Fibroblast of lung (primary cell): ENCODE data around the gene CAMK1G. TPM values are rescaled to one million over a fixed set of nuclear protein-coding genes. Genes with fewer than 3 reads are reported as not detected.

Experiments used
- DNase-seq, 2 donors: peaks; one replicate each; pipeline versions ENCODE4 v3.0.0 to v3.0.0-alpha.2; 2010; ENCODE audit warnings: low read depth in 2 of 2
- H2AFZ ChIP-seq: 2 replicates; pipeline ENCODE4 v1.5.1; 2012; ENCODE audit warnings: low read length, control low read depth, inconsistent platforms
- H3K27ac ChIP-seq: 2 replicates; pipeline ENCODE4 v1.5.1; 2011; ENCODE audit warnings: low read length, control low read depth; ENCODE audit not compliant: insufficient read depth
- H3K27me3 ChIP-seq: 2 replicates; pipeline ENCODE4 v1.5.1; 2011; ENCODE audit warnings: mild to moderate bottlenecking, low read length; ENCODE audit not compliant: control insufficient read depth, insufficient read depth
- H3K36me3 ChIP-seq: 2 replicates; pipeline ENCODE4 v1.5.1; 2011; ENCODE audit warnings: low read length; ENCODE audit not compliant: control insufficient read depth, insufficient read depth
- H3K4me1 ChIP-seq: 2 replicates; pipeline ENCODE4 v1.5.1; 2011; ENCODE audit warnings: low read length; ENCODE audit not compliant: control insufficient read depth, insufficient read depth; ENCODE audit errors: extremely low read depth
- H3K4me2 ChIP-seq: 2 replicates; pipeline ENCODE4 v1.5.1; 2011; ENCODE audit warnings: low read length, control low read depth; ENCODE audit not compliant: insufficient read depth; ENCODE audit errors: extremely low read depth
- H3K4me3 ChIP-seq, 4 experiments: fragments of 200-600 bp in 1 of 4; sonication (generic) in 1 of 4; replicated peaks in 1 of 4; 2 replicates each; pipeline ENCODE4 v1.5.1; 2011 to 2016; ENCODE audit warnings: low read length in 4 of 4, low read depth in 3 of 4, mild to moderate bottlenecking in 3 of 4, control low read depth in 2 of 4, inconsistent platforms in 1 of 4, mixed read lengths in 1 of 4; ENCODE audit not compliant: insufficient read depth in 1 of 4; ENCODE audit errors: control extremely low read depth in 1 of 4
- H3K79me2 ChIP-seq: 2 replicates; pipeline ENCODE4 v1.5.1; 2012; ENCODE audit warnings: mild to moderate bottlenecking, low read length, inconsistent platforms; ENCODE audit not compliant: control insufficient read depth, insufficient read depth
- H3K9ac ChIP-seq: 2 replicates; pipeline ENCODE4 v1.5.1; 2011; ENCODE audit warnings: mild to moderate bottlenecking, low read length, control low read depth; ENCODE audit not compliant: insufficient read depth
- H3K9me3 ChIP-seq: 2 replicates; pipeline ENCODE4 v1.5.1; 2012; ENCODE audit warnings: low read depth, low read length; ENCODE audit not compliant: control insufficient read depth, insufficient read depth
- H4K20me1 ChIP-seq: 2 replicates; pipeline ENCODE4 v1.5.1; 2011; ENCODE audit warnings: low read length; ENCODE audit not compliant: control insufficient read depth, insufficient read depth; ENCODE audit errors: extremely low read depth
- CTCF ChIP-seq, 2 donors: IDR thresholded peaks in 1 of 2; conservative IDR thresholded peaks in 1 of 2; 1 replicate in 1 of 2; 2 replicates in 1 of 2; pipeline ENCODE4 v1.5.1; 2011 to 2012; ENCODE audit warnings: low read length in 2 of 2, control low read depth in 1 of 2, inconsistent platforms in 1 of 2, low read depth in 1 of 2, mild to moderate bottlenecking in 1 of 2
- EZH2 ChIP-seq: IDR thresholded peaks from 2 replicates; pipeline ENCODE4 v1.5.1; 2012; ENCODE audit warnings: low read length, control low read depth, mild to moderate bottlenecking; ENCODE audit errors: missing control alignments
- polyA plus RNA-seq, 2 donors: library from polyadenylated mRNA; depleted of rRNA in 1 of 2; stranded (reverse) in 1 of 2; unstranded in 1 of 2; fragments of >200 nt; gene quantifications; 2 replicates each; pipeline ENCODE4 v1.2.1, GENCODE V29; 2011 to 2012; ENCODE audit warnings: missing spikeins in 1 of 2
- total RNA-seq: library from RNA; depleted of rRNA; stranded (reverse); fragments of >200 nt; gene quantifications from 2 replicates; pipeline ENCODE4 v1.2.1, GENCODE V29; 2014

The CAMK1G gene
- total and polyA plus RNA-seq, 2 donors (not counting 1 experiment from before 2014, with no cell fraction given): 0.96 to 1.7 TPM

- DNase-seq: no peak
- Histone ChIP-seq H3K9ac (no peak overlapping the region), H3K79me2 (no peaks in the 10 kb centered on the region), H3K27ac (no peak overlapping the region), H3K4me1 (peaks cover 2% of the 10 kb centered on the region), H2AFZ (no peak overlapping the region), H3K4me2 (peak overlapping the region; percentile 79), H3K36me3 (no peaks in the 10 kb centered on the region), H3K4me3 (no peak overlapping the region), H3K9me3 (no peaks in the 10 kb centered on the region), H4K20me1 (no peaks in the 10 kb centered on the region), H3K27me3 (no peaks in the 10 kb centered on the region)
- no peak for TF ChIP-seq EZH2
- TF ChIP-seq CTCF (conservative IDR thresholded peaks at IDR 0.05 in 1 of 2, IDR thresholded peaks at IDR 0.05 in 1 of 2; ENCODE audit: low read depth in 1 of 2, low read length in 2 of 2): no peak
Measured at GRCh38 chr1:209586221-209586740, 2.8 kb downstream of the CAMK1G start.

- no peak for TF ChIP-seq EZH2
- no peak for TF ChIP-seq CTCF (conservative IDR thresholded peaks at IDR 0.05 in 1 of 2, IDR thresholded peaks at IDR 0.05 in 1 of 2; ENCODE audit: low read depth in 1 of 2, low read length in 2 of 2)
- Histone ChIP-seq H3K27ac (no peak overlapping the region), H4K20me1 (no peaks in the 10 kb centered on the region), H3K9ac (no peak overlapping the region), H3K4me2 (no peak overlapping the region), H3K27me3 (no peaks in the 10 kb centered on the region), H3K4me3 (no peak overlapping the region), H2AFZ (no peak overlapping the region), H3K9me3 (no peaks in the 10 kb centered on the region), H3K36me3 (no peaks in the 10 kb centered on the region), H3K4me1 (peaks cover 2% of the 10 kb centered on the region), H3K79me2 (no peaks in the 10 kb centered on the region)
- no peak for DNase-seq
Measured at GRCh38 chr1:209587789-209588188, 4.3 kb downstream of the CAMK1G start.

- Histone ChIP-seq H3K4me1 (peaks cover 2% of the 10 kb centered on the region), H3K9me3 (no peaks in the 10 kb centered on the region), H2AFZ (no peak overlapping the region), H4K20me1 (no peaks in the 10 kb centered on the region), H3K27me3 (no peaks in the 10 kb centered on the region), H3K36me3 (no peaks in the 10 kb centered on the region), H3K9ac (no peak overlapping the region), H3K4me3 (no peak overlapping the region), H3K79me2 (no peaks in the 10 kb centered on the region), H3K27ac (no peak overlapping the region), H3K4me2 (no peak overlapping the region)
- no peak for TF ChIP-seq EZH2
- TF ChIP-seq CTCF (conservative IDR thresholded peaks at IDR 0.05 in 1 of 2, IDR thresholded peaks at IDR 0.05 in 1 of 2; ENCODE audit: low read depth in 1 of 2, low read length in 2 of 2): no peak
- DNase-seq: no peak
Measured at GRCh38 chr1:209589440-209589839, 5.9 kb downstream of the CAMK1G start.
